A549 (cell line): ENCODE results near the gene RAET1E.

Source experiments
- CHD2 ChIP-seq: fragments of 150-350 bp; IDR thresholded peaks from 2 replicates; pipeline ENCODE4 v1.6.1; 2014; ENCODE audit warnings: low read length; ENCODE audit not compliant: partially characterized antibody
- KDM5A ChIP-seq: fragments of 200-600 bp; sonication (generic); IDR thresholded peaks from 2 replicates; pipeline ENCODE4 v1.6.1; 2016; ENCODE audit warnings: antibody characterized with exemption, mild to moderate bottlenecking
- MAFK ChIP-seq: fragments of 450-650 bp; IDR thresholded peaks from 2 replicates; pipeline ENCODE4 v1.6.1; 2014; ENCODE audit not compliant: partially characterized antibody
- POLR2A ChIP-seq: IDR thresholded peaks from 2 replicates; pipeline ENCODE4 v1.6.1; 2012; ENCODE audit warnings: mild to moderate bottlenecking, low read length
- RAD21 ChIP-seq, 2 experiments: fragments of >200 bp in 1 of 2; sonication (Bioruptor Twin) in 1 of 2; formaldehyde crosslinking in 1 of 2; IDR thresholded peaks in 1 of 2; conservative IDR thresholded peaks in 1 of 2; 2 replicates in 1 of 2; 3 replicates in 1 of 2; pipeline ENCODE4 v1.6.1; 2012 to 2018; ENCODE audit warnings: inconsistent platforms in 1 of 2
- RCOR1 ChIP-seq: fragments of 150-350 bp; IDR thresholded peaks from 2 replicates; pipeline ENCODE4 v1.6.1; 2014; ENCODE audit warnings: antibody characterized with exemption, low read length, low read depth
- RFX5 ChIP-seq: fragments of 450-650 bp; IDR thresholded peaks from 2 replicates; pipeline ENCODE4 v1.7.1; 2014; ENCODE audit warnings: antibody characterized with exemption, mild to moderate bottlenecking, moderate library complexity
- SMC3 ChIP-seq: fragments of >200 bp; sonication (Bioruptor Twin); formaldehyde crosslinking; IDR thresholded peaks from 3 replicates; pipeline ENCODE4 v1.6.1; 2018; ENCODE audit warnings: inconsistent platforms
- TF ChIP-seq, protein P1 (sequence below): fragments of >200 bp; sonication (Bioruptor Twin); formaldehyde crosslinking; IDR thresholded peaks from 3 replicates; pipeline ENCODE4 v1.5.1; 2016
- TF ChIP-seq, protein P2 (sequence below): fragments of 450-650 bp; IDR thresholded peaks from 2 replicates; pipeline ENCODE4 v1.6.1; 2014; ENCODE audit warnings: antibody characterized with exemption

DNA sequence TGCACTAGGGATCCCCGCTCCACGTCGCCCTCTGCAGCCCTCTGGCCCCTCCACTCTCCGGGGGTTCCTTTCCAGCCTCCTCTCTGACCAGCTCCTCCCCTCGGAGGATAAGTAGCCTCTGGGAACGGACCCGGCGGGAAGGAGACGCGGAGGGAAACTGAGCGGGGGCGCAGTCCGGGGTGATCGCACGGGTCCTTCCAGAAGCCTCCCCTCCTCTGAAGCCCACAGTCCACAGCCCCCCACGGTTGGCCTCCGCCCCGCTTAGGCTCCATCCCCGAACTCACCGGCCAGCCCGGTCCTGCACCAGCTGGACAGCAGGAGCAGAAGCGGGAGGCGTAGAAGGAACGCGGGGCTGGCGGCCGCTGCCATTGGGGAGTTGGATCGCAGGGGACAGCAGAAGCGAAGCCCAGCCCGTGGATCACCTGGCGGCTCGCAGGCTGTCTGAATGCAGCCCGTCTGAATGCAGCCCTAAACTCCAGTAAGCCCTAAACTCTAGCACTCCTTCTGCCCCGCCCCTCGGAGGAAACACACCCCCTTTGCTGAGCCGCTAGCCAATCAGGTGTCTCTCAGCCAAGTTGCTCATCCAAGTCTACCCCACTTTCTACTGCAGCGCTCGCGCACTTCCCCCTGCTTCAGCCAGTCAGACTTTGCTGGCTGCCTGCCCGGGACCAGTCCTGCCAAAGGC is 24.9 kb upstream of the RAET1E start, which contains the start of gene RAET1G:
- TF ChIP-seq POLR2A (peak; percentile 37; the same call in 1 of the 2 replicates), CHD2 (no peak), RAD21 (conservative IDR thresholded peaks at IDR 0.05 in 1 of 2, IDR thresholded peaks at IDR 0.05 in 1 of 2) (no peak), SMC3 (no peak), RCOR1 (no peak), MAFK (no peak), KDM5A (no peak), RFX5 (no peak)
- TF ChIP-seq, protein P1, sequence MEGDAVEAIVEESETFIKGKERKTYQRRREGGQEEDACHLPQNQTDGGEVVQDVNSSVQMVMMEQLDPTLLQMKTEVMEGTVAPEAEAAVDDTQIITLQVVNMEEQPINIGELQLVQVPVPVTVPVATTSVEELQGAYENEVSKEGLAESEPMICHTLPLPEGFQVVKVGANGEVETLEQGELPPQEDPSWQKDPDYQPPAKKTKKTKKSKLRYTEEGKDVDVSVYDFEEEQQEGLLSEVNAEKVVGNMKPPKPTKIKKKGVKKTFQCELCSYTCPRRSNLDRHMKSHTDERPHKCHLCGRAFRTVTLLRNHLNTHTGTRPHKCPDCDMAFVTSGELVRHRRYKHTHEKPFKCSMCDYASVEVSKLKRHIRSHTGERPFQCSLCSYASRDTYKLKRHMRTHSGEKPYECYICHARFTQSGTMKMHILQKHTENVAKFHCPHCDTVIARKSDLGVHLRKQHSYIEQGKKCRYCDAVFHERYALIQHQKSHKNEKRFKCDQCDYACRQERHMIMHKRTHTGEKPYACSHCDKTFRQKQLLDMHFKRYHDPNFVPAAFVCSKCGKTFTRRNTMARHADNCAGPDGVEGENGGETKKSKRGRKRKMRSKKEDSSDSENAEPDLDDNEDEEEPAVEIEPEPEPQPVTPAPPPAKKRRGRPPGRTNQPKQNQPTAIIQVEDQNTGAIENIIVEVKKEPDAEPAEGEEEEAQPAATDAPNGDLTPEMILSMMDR: 0 out of 3 replicates have a peak, but pooled peaks have one; percentile 6
- TF ChIP-seq, protein P2, sequence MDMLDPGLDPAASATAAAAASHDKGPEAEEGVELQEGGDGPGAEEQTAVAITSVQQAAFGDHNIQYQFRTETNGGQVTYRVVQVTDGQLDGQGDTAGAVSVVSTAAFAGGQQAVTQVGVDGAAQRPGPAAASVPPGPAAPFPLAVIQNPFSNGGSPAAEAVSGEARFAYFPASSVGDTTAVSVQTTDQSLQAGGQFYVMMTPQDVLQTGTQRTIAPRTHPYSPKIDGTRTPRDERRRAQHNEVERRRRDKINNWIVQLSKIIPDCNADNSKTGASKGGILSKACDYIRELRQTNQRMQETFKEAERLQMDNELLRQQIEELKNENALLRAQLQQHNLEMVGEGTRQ: no peak
